Measurements from ENCODE around the gene OPCML.

Gene OPCML

DNA sequence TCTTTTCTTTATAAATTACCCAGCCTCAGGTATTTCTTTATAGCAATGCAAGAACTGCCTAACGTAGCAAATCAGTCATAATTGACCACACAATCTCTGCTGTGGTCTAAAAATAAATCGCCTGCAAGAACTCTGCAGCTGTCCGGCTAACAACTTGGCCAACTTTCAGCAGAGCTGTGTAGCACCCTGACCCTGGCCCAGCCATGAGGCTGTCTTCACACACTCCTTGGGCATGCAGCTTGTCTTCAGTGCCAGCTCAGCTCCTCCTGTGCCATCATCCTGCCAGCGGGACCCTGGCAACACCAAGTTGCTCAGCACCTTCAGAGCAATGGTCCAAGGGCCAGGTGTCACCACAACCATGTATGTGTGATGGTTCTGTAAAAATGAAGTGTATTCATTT, 355.6 kb downstream of the OPCML start:
- Histone ChIP-seq H3K9me3 (replicated peaks; ENCODE audit: insufficient read depth, low read length) (no peaks in the 10 kb centered on the region), H2AFZ (ENCODE audit: low read length) (no peak overlapping the region), H3K4me3 (ENCODE audit: low read length) (no peak overlapping the region), H4K20me1 (ENCODE audit: insufficient read depth, low read length) (no peaks in the 10 kb centered on the region), H3K9ac (ENCODE audit: low read length) (no peak overlapping the region), H3K36me3 (replicated peaks; ENCODE audit: insufficient read depth, low read length) (no peaks in the 10 kb centered on the region), H3F3A (ENCODE audit: insufficient read depth, low read length) (no peaks in the 10 kb centered on the region), H3K27me3 (replicated peaks; ENCODE audit: insufficient read depth, low read length) (no peaks in the 10 kb centered on the region), H3K79me2 (ENCODE audit: low read length) (no peaks in the 10 kb centered on the region), H3K9me2 (replicated peaks; ENCODE audit: insufficient read depth, low read length) (no peaks in the 10 kb centered on the region), H3K27ac (ENCODE audit: low read length) (no peak overlapping the region), H3K4me1 (ENCODE audit: low read length) (no peaks in the 10 kb centered on the region), H3K4me2 (ENCODE audit: low read depth, low read length) (no peak overlapping the region)
- DNase-seq = no peak
- TF ChIP-seq EZH2phosphoT487 (IDR thresholded peaks at IDR 0.05; ENCODE audit: low read length) (no peak), EZH2 (optimal IDR thresholded peaks at IDR 0.05; ENCODE audit: low read depth, low read length) (no peak), CTCF (IDR thresholded peaks at IDR 0.05; ENCODE audit: low read length) (no peak)

DNA sequence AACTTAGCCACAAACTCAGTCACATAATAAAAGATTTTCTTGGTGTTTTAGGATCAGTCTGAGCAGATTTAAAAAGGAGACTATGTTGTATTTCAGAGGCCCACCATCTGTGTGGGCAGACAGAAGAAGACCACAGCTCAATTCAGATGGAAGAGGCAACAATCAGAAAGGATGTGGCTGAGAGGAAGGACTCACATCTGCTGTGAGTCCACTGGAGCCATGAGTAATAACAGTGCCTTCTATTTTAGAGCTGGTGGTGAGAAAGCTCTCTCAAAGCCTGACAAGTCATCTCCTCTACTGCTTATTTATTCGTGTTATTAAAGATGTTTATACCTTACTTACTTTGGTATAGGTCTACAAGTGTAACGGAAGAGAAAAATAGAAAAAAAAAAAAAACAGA, 357.2 kb downstream of the OPCML start:
- DNase-seq = no peak
- H3K27ac ChIP-seq (ENCODE audit: low read length) = no peak overlapping the region
- H3K79me2 ChIP-seq (ENCODE audit: low read length) = no peaks in the 10 kb centered on the region
- H4K20me1 ChIP-seq (ENCODE audit: insufficient read depth, low read length) = no peaks in the 10 kb centered on the region
- no peaks in the 10 kb centered on the region for H3K4me1 ChIP-seq (ENCODE audit: low read length)
- no peaks in the 10 kb centered on the region for H3F3A ChIP-seq (ENCODE audit: insufficient read depth, low read length)
- no peaks in the 10 kb centered on the region for H3K27me3 ChIP-seq (replicated peaks; ENCODE audit: insufficient read depth, low read length)
- TF ChIP-seq EZH2phosphoT487 (IDR thresholded peaks at IDR 0.05; ENCODE audit: low read length) (no peak), EZH2 (optimal IDR thresholded peaks at IDR 0.05; ENCODE audit: low read depth, low read length) (no peak), CTCF (IDR thresholded peaks at IDR 0.05; ENCODE audit: low read length) (no peak)
- no peaks in the 10 kb centered on the region for H3K36me3 ChIP-seq (replicated peaks; ENCODE audit: insufficient read depth, low read length)
- H3K9me2 ChIP-seq (replicated peaks; ENCODE audit: insufficient read depth, low read length) = no peaks in the 10 kb centered on the region
- H3K9me3 ChIP-seq (replicated peaks; ENCODE audit: insufficient read depth, low read length) = no peaks in the 10 kb centered on the region
- no peak overlapping the region for H3K9ac ChIP-seq (ENCODE audit: low read length)
- H3K4me2 ChIP-seq (ENCODE audit: low read depth, low read length) = no peak overlapping the region
- H3K4me3 ChIP-seq (ENCODE audit: low read length) = no peak overlapping the region
- no peak overlapping the region for H2AFZ ChIP-seq (ENCODE audit: low read length)

DNA sequence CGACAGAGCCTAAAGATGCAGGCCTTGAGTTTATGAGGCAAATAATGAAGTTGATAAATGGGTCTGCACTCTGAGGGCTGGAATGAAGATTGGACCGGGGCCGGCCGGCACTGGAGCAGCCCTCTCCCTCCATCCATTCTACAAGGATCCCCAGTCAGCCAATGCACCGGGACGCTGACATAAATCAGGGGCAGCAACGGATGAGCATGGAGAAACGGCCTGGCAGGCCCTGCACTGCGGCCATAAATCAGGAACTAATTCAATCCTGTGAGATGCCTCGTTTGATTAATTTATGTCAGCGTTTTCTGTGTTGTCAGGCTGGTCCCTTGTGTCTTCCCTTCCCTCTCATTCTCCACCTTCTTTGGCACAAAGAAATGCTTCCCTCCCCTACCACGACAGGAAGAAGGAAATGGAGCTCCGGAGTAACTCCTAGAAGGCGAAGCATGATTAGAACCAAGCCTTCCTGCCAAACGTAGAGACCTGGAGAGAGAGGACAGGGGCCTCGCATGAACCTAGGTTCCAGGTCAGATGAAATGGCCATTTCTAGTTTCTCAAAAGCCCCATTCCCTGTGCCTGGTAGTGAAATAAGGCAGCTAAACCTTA, 358.4 kb downstream of the OPCML start:
- no peak for TF ChIP-seq CTCF (IDR thresholded peaks at IDR 0.05; ENCODE audit: low read length)
- no peak for TF ChIP-seq EZH2 (optimal IDR thresholded peaks at IDR 0.05; ENCODE audit: low read depth, low read length)
- TF ChIP-seq EZH2phosphoT487 (IDR thresholded peaks at IDR 0.05; ENCODE audit: low read length) = no peak
- Histone ChIP-seq H4K20me1 (ENCODE audit: insufficient read depth, low read length) (no peaks in the 10 kb centered on the region), H3K27ac (ENCODE audit: low read length) (no peak overlapping the region), H3K79me2 (ENCODE audit: low read length) (no peaks in the 10 kb centered on the region), H3K9me2 (replicated peaks; ENCODE audit: insufficient read depth, low read length) (no peaks in the 10 kb centered on the region), H3K4me3 (ENCODE audit: low read length) (no peak overlapping the region), H3K9me3 (replicated peaks; ENCODE audit: insufficient read depth, low read length) (no peaks in the 10 kb centered on the region), H3K27me3 (replicated peaks; ENCODE audit: insufficient read depth, low read length) (no peaks in the 10 kb centered on the region), H3K4me2 (ENCODE audit: low read depth, low read length) (no peak overlapping the region), H3F3A (ENCODE audit: insufficient read depth, low read length) (no peaks in the 10 kb centered on the region), H3K36me3 (replicated peaks; ENCODE audit: insufficient read depth, low read length) (no peaks in the 10 kb centered on the region), H2AFZ (ENCODE audit: low read length) (no peak overlapping the region), H3K9ac (ENCODE audit: low read length) (no peak overlapping the region), H3K4me1 (ENCODE audit: low read length) (no peaks in the 10 kb centered on the region)
- no peak for DNase-seq
